ENCODE data around the gene MAST4. TPM values are rescaled to one million over a fixed set of nuclear protein-coding genes. Genes with fewer than 3 reads are reported as not detected.

Gene MAST4
- total and polyA plus RNA-seq, 2 donors (not counting 1 experiment from before 2014, with no cell fraction given) = 2.5 to 57.1 TPM

DNA sequence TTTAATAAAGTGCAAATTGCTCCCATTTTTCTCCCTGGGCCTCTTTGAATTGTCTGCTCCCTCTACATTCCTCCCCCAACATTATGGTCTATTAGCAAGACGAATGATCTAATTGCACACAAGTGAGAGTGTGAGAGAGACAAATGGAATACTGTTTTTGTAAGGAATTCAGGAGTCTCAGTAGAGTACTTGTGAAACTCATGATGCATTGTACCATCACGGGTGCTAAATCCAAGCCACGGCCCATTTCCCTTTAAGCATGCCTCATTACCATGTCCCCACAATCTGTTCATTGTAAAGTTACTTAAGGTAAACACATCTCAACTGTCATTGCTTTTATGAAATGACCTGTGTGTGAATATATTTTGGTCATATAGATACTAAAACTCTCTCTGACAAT is 537.6 kb downstream of the MAST4 start:
- H4K20me1 ChIP-seq (ENCODE audit: control insufficient read depth, insufficient read depth, low read length, poor library complexity, severe bottlenecking) = no peaks in the 10 kb centered on the region
- Mint-ChIP-seq H3K9me3 (ENCODE audit: insufficient read depth) (no peaks in the 10 kb centered on the region), H3K27ac (no peak overlapping the region), H3K4me1 (no peaks in the 10 kb centered on the region), H3K27me3 (no peaks in the 10 kb centered on the region), H3K4me3 (no peak overlapping the region)
- H3K79me2 ChIP-seq (ENCODE audit: control insufficient read depth, insufficient read depth, low read length) = no peaks in the 10 kb centered on the region
- no peaks in the 10 kb centered on the region for H3K9me3 ChIP-seq (ENCODE audit: control extremely low read depth in 1 of 3, control insufficient read depth in 2 of 3, insufficient read depth in 1 of 3, low read length in 2 of 3)
- no CpG with 5 or more reads among the region's 3 CpGs for WGBS (ENCODE audit: insufficient coverage)
- CTCF ChIA-PET = no interaction called here
- no peak overlapping the region for H3K4me3 ChIP-seq (ENCODE audit: control extremely low read depth in 1 of 5, extremely low read depth in 1 of 5, insufficient read depth in 1 of 5, low read depth in 2 of 5, low read length in 4 of 5)
- TF ChIP-seq, protein P1, sequence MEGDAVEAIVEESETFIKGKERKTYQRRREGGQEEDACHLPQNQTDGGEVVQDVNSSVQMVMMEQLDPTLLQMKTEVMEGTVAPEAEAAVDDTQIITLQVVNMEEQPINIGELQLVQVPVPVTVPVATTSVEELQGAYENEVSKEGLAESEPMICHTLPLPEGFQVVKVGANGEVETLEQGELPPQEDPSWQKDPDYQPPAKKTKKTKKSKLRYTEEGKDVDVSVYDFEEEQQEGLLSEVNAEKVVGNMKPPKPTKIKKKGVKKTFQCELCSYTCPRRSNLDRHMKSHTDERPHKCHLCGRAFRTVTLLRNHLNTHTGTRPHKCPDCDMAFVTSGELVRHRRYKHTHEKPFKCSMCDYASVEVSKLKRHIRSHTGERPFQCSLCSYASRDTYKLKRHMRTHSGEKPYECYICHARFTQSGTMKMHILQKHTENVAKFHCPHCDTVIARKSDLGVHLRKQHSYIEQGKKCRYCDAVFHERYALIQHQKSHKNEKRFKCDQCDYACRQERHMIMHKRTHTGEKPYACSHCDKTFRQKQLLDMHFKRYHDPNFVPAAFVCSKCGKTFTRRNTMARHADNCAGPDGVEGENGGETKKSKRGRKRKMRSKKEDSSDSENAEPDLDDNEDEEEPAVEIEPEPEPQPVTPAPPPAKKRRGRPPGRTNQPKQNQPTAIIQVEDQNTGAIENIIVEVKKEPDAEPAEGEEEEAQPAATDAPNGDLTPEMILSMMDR (IDR thresholded peaks at IDR 0.05) = no peak
- no peak for TF ChIP-seq EZH2 (IDR thresholded peaks at IDR 0.05; ENCODE audit: borderline replicate concordance, insufficient read depth, low read depth, low read length, poor library complexity, severe bottlenecking)
- H3K4me1 ChIP-seq (ENCODE audit: control insufficient read depth in 2 of 2, insufficient read depth in 2 of 2, low read length in 2 of 2) = no peaks in the 10 kb centered on the region
- H3K4me2 ChIP-seq (replicated peaks; ENCODE audit: low read depth, low read length, poor library complexity, severe bottlenecking) = no peak overlapping the region
- H3K27ac ChIP-seq (ENCODE audit: low read length in 2 of 2) = no peak overlapping the region
- intact Hi-C loops (cut with micrococcal nuclease) = no loop called here
- H3K27me3 ChIP-seq (replicated peaks in 1 of 4; ENCODE audit: control extremely low read depth in 1 of 4, control insufficient read depth in 3 of 4, insufficient read depth in 4 of 4, low read length in 3 of 4) = no peaks in the 10 kb centered on the region
- DNase-seq (no peak), ATAC-seq (ENCODE audit: low read depth) (no peak)
- peaks cover 0 to 2% of the 10 kb centered on the region in 2 experiments for H3K36me3 ChIP-seq (replicated peaks in 1 of 2; ENCODE audit: control extremely low read depth in 1 of 2, control insufficient read depth in 1 of 2, extremely low read depth in 1 of 2, insufficient read depth in 2 of 2, low read length in 1 of 2)
- H3K9ac ChIP-seq (ENCODE audit: low read length) = no peak overlapping the region
- POLR2A ChIA-PET = no interaction called here
- H2AFZ ChIP-seq (ENCODE audit: insufficient read depth, low read depth, low read length, poor library complexity, severe bottlenecking) = no peak overlapping the region

DNA sequence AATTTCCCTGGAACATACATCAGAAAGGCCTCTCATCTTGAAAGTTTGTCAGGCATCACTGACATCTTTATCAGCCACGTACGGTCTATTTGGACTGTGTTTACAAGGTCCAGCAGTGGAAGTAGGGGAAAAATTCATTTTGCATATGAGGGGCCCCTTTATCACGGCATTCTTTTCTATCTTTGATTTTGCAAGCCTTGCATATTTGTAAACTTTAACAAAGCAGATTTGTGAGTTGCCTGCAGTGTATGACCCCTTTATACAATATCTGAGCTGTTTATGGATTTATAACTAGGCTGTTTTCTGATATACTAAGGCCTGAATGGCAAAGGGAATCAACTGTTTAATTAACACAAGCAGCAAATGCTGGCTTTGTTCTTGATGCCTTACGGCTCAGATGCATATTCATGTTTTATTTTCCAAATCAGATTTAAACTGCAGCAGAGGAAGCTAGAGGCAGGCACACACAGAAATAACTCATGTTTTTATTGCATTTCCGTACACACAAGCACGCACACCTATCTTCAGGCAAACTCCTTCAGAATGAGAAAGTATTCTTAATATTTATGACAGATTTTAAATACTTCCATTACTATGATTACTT is 539.3 kb downstream of the MAST4 start:
- Mint-ChIP-seq H3K27ac (no peak overlapping the region), H3K27me3 (no peaks in the 10 kb centered on the region), H3K4me1 (no peaks in the 10 kb centered on the region), H3K9me3 (ENCODE audit: insufficient read depth) (no peaks in the 10 kb centered on the region), H3K4me3 (no peak overlapping the region)
- Histone ChIP-seq H3K27me3 (replicated peaks in 1 of 4; ENCODE audit: control extremely low read depth in 1 of 4, control insufficient read depth in 3 of 4, insufficient read depth in 4 of 4, low read length in 3 of 4) (no peaks in the 10 kb centered on the region), H3K79me2 (ENCODE audit: control insufficient read depth, insufficient read depth, low read length) (no peaks in the 10 kb centered on the region), H3K4me2 (replicated peaks; ENCODE audit: low read depth, low read length, poor library complexity, severe bottlenecking) (no peak overlapping the region), H3K9ac (ENCODE audit: low read length) (no peak overlapping the region), H4K20me1 (ENCODE audit: control insufficient read depth, insufficient read depth, low read length, poor library complexity, severe bottlenecking) (no peaks in the 10 kb centered on the region), H3K9me3 (ENCODE audit: control extremely low read depth in 1 of 3, control insufficient read depth in 2 of 3, insufficient read depth in 1 of 3, low read length in 2 of 3) (no peaks in the 10 kb centered on the region), H3K27ac (ENCODE audit: low read length in 2 of 2) (no peak overlapping the region), H2AFZ (ENCODE audit: insufficient read depth, low read depth, low read length, poor library complexity, severe bottlenecking) (no peak overlapping the region), H3K4me3 (ENCODE audit: control extremely low read depth in 1 of 5, extremely low read depth in 1 of 5, insufficient read depth in 1 of 5, low read depth in 2 of 5, low read length in 4 of 5) (no peak overlapping the region), H3K36me3 (replicated peaks in 1 of 2; ENCODE audit: control extremely low read depth in 1 of 2, control insufficient read depth in 1 of 2, extremely low read depth in 1 of 2, insufficient read depth in 2 of 2, low read length in 1 of 2) (peaks cover 0 to 2% of the 10 kb centered on the region in 2 experiments), H3K4me1 (ENCODE audit: control insufficient read depth in 2 of 2, insufficient read depth in 2 of 2, low read length in 2 of 2) (no peaks in the 10 kb centered on the region)
- no peak for DNase-seq
- WGBS (ENCODE audit: insufficient coverage) = 100% methylated on average over 3 of the region's 6 CpGs
- intact Hi-C loops (cut with micrococcal nuclease) = no loop called here
- ATAC-seq (ENCODE audit: low read depth) = no peak
- ChIA-PET POLR2A (no interaction called here), CTCF (no interaction called here)
- TF ChIP-seq, protein P1 (IDR thresholded peaks at IDR 0.05) = no peak
- no peak for TF ChIP-seq EZH2 (IDR thresholded peaks at IDR 0.05; ENCODE audit: borderline replicate concordance, insufficient read depth, low read depth, low read length, poor library complexity, severe bottlenecking)

Data from B cell (primary cell).